SK-N-MC (cell line): Measurements from ENCODE around the gene PRDM10.

Experiments used
- EZH2 ChIP-seq: fragments of 200-600 bp; sonication (generic); IDR thresholded peaks from one replicate; pipeline ENCODE4 v1.6.1; 2017; ENCODE audit warnings: antibody characterized with exemption
- FOXP2 ChIP-seq: optimal IDR thresholded peaks from 2 replicates; pipeline ENCODE3; 2011; ENCODE audit warnings: mild to moderate bottlenecking, moderate library complexity; ENCODE audit not compliant: insufficient read depth; ENCODE audit errors: extremely low read length, control extremely low read depth
- POLR2AphosphoS5 ChIP-seq: IDR thresholded peaks from 2 replicates; pipeline ENCODE4 v1.6.1; 2012; ENCODE audit warnings: mild to moderate bottlenecking, low read depth, low read length, borderline replicate concordance

DNA sequence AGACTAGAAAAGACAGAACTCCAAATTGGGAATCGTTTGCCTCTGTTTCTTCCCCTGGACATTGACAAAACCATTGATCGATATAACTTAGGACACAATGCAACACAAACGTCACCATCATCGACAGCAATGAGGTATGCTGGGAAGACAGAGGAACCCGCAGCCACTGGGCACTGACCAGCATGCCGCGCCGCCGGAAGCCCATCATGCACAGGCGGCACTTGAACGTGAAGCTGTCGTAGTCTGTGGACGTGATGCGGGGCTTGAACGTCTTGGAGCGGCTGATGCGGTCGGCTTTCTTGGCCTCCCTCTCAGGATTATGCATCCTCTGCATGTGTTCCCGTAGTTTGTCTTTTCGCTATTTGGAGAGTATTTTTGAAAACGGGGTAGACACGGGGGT, 84.3 kb downstream of the PRDM10 start:
- TF ChIP-seq POLR2AphosphoS5 (no peak), EZH2 (no peak), FOXP2 (no peak)
